NB4 (cell line): ENCODE results near the gene SRMS.

Source experiments
- CTCF ChIP-seq: IDR thresholded peaks from one replicate; pipeline ENCODE4 v1.5.1; 2012; ENCODE audit warnings: low read depth, low read length
- MAX ChIP-seq: IDR thresholded peaks from 2 replicates; pipeline ENCODE4 v1.6.1; 2011; ENCODE audit warnings: low read depth, low read length
- MYC ChIP-seq: IDR thresholded peaks from 2 replicates; pipeline ENCODE4 v1.6.1; 2011; ENCODE audit warnings: low read depth, low read length
- POLR2A ChIP-seq: IDR thresholded peaks from 2 replicates; pipeline ENCODE4 v1.6.1; 2011; ENCODE audit warnings: mild to moderate bottlenecking; ENCODE audit not compliant: insufficient read length; ENCODE audit errors: extremely low read depth

- TF ChIP-seq CTCF = no peak
- TF ChIP-seq POLR2A = no peak
- TF ChIP-seq MYC = no peak
- TF ChIP-seq MAX = no peak
Measured at GRCh38 chr20:63557481-63557891, 9.9 kb upstream of the SRMS start.
